NCI-H82 treated with DMSO at 0.1 percent for 48 hours (cell line): ENCODE measurements around the gene PHKG2.
A peak's percentile ranks its signal among the peaks of the same experiment; 100 is the strongest.

Experiments
- DNase-seq: peaks from one replicate; lab custom pipeline; 2025; ENCODE audit not compliant: unreplicated experiment; lab: John Stamatoyannopoulos, UW

The PHKG2 gene

DNA sequence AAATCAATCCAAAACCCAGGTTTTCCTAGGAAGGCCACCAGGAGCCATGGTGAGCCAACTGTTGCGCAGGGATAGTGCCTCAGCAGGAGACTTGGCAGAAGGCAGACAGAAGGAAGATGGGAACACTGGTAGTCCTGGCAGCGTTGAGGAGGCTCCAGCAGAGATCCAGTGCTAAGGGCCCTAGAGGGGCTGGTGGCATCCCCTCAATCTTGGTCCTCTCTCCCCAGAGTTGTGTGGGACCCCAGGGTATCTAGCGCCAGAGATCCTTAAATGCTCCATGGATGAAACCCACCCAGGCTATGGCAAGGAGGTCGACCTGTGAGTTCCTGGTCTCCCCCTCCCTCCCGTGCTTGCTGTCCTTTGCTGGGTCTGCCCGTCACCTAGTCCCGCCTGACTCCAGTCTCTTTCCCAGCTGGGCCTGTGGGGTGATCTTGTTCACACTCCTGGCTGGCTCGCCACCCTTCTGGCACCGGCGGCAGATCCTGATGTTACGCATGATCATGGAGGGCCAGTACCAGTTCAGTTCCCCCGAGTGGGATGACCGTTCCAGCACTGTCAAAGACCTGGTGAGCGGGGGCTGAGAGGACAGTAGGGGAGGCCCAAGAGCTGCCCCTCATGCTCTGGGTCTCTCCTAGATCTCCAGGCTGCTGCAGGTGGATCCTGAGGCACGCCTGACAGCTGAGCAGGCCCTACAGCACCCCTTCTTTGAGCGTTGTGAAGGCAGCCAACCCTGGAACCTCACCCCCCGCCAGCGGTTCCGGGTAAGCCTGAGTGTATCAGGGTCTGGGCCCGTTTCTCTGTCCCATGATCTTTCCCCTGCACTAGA lies 7.9 kb downstream of the PHKG2 start:
- DNase-seq, result no peak

DNA sequence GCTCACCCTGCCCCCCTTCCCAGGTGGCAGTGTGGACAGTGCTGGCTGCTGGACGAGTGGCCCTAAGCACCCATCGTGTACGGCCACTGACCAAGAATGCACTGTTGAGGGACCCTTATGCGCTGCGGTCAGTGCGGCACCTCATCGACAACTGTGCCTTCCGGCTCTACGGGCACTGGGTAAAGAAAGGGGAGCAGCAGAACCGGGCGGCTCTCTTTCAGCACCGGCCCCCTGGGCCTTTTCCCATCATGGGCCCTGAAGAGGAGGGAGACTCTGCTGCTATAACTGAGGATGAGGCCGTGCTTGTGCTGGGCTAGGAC lies 8.5 kb downstream of the PHKG2 start:
- DNase-seq, result no peak

DNA sequence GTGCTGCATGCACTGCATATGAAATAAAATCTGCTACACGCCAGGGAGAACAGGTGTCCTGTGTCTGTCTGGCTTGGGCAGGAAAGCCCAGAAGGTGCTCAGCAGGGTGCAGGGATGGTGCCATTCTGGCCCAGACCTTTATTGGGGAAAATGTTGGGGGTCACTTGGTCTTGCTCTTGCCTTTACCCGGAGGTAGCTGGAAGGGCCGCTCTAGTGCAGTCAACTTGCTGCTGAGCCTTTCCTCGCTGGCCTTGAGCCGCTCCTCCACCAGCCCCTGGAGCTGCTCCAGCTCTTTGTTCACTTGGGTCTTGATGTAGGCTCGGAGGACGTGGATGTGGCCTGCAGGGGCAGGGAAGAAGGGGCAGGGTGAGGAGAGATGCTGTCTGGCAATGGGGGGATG lies 9.1 kb downstream of the PHKG2 start:
- no peak for DNase-seq

DNA sequence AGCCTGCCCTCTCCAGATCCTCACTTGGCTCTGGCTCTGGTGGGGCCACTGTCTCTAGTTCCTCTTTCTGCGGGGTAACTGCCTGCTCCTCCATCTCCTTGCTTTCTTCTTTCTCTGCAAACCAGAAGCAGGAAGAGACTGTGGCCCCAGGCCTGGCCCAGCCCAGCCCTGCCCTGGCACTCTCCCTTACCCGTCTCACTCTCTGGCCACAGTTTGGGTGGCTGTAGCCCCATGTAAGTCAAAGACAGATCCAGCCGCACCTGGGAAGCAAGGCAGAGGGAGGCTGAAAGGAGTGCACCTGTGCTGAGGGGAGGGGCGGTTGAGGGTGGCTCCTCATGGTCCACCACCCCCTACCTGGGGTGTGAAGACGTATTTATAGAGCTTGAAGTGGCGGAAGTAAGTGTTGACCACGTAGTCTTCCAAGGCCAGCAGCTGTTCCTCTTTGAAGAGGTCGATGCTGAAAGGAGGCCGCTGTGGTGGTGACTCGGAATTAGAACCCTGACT lies 10.8 kb downstream of the PHKG2 start:
- no peak for DNase-seq

DNA sequence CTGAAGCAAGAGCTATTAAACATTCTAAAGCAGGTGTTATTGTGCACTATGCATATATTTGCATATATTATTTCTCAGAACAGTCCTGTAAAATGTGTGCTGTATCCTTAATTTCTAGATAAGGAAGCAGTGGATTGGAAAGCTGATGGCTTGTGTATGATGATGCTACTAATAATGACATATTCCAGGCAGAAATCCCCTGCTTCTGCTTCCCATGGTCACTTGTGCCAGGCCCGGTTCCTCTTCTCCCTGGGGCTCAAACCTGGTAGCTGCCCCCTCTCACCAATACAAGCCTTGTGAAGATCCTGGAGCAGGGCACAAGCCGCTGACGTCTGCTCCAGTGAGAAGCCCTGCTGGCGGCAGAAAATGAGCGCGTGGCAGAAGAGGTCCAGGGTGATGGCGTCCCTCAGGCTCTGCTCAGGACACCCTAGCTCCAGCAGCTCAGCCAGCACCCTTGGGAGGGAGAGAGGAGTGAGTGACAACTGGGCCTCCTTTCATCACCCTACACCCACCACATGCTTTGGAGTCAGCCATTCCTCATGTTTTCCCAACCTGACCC lies 11.9 kb downstream of the PHKG2 start:
- DNase-seq, result no peak

DNA sequence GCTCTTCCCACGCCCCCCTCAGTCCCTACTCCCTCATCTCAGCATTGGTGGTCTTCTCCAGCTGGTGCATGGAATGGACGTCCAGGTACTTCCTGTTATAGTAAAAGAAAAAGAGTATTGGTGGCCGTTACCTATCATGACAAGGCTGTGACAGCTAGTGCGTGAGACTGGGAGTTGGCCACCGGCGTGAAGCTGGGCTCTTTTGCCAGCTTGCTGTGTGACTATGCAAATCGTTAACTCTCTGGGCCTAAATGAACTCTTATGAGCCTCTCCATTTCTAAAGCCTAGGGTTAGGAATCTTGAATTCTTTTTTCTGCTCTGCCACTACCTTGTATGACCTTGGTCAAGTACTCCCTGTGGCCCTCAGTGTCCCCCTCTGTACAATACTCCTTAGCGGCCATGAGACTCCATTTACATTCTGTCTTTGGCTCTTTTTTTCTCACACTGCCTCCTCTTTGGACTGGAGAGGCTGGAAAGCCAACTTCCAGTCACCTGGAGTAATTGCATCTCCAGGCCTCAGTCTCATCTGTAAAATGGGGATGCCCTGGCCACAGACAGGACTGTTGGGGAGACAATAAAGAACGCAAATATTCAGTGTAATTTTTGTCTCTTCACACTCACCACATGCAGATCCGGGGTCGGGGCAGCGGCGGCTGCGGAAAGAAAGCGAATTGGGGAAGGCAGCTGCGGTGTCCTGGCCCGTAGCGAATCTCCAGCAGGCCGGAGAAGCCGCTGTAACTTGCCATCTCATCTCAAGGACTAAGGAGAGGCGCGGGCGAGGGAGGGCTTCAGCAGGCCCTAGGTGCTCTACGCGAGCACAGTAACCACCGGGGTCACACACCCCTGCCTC lies 12.6 kb downstream of the PHKG2 start:
- no peak for DNase-seq

DNA sequence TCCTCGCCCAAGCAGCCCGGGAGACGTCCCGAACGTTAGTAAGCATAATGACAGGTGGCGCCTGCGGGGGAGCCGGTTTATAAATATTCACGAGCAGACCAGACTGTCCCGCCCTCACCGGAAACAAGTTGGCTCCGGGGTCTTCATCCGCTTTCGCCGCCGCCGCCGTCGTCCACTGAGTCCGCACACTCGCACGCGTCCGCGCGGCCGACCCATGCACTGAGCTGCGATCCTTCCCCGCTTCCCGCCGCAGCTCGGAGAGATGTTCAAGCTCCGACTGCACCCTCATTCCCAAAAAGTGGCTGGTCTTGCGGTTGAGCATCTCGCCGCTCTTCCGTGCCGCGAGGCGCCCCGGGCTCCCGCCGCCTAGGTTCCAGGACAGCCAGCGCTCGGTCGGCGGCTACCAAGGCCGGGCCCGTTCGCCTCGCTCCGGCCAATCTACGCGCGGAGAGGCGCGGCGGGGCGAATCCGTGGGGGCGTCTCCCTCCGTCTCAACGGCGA lies 13.3 kb downstream of the PHKG2 start:
- no peak for DNase-seq

DNA sequence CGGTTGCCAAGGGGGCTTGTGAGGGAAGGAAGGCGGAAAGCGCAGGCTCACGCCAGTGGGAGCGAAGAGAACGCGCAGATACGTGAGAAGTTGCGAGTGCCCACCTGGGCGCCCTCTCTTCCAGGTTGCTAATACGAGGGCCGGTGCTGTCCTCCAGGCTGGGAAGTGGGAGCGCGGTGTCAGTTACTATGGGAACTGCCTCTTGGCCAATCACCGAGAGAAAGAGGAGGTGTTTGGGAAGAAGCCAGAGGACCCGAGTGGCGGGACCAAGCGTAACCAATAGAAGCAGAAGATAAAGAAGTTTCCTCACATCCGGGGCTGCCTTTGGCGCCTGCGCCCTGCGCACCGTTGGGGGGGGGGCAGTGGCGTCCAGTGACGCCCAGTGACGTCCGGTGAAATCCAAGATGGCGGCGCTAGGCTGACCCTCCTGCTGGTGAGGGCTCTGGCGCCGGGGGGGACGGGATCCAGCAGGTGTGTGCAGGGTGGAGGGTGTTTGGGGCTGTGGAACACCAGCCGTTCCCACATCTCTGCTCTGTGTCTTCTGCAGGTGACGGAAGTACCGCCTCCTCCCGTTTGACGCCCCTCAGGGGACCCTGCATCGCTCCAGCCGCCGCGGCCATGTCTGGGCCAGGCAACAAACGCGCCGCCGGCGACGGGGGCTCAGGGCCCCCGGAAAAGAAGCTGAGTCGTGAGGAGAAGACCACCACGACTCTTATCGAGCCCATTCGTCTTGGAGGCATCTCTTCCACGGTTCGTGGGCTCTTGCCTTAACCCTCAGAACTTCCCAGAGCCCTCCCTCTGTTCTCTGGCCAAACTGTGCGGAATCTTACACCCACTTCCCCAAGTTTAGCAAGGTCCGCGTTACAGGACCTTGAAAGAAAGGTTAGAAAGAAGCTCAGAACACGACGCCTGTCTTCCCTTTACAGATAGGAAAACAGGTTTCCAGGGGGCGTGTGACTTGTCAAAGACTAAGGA lies 14.0 kb downstream of the PHKG2 start, which contains the start of the genes CFAP119 and RNF40:
Gene CFAP119 (minus strand): TSS at position 135 of the 975 bp plus-strand sequence. CDS start 314 bp downstream, outside the sequence.
Gene RNF40 (plus strand): TSS at position 395 of the 975 bp plus-strand sequence. CDS start 224 bp downstream, at position 619.
- peak; percentile 93 for DNase-seq

DNA sequence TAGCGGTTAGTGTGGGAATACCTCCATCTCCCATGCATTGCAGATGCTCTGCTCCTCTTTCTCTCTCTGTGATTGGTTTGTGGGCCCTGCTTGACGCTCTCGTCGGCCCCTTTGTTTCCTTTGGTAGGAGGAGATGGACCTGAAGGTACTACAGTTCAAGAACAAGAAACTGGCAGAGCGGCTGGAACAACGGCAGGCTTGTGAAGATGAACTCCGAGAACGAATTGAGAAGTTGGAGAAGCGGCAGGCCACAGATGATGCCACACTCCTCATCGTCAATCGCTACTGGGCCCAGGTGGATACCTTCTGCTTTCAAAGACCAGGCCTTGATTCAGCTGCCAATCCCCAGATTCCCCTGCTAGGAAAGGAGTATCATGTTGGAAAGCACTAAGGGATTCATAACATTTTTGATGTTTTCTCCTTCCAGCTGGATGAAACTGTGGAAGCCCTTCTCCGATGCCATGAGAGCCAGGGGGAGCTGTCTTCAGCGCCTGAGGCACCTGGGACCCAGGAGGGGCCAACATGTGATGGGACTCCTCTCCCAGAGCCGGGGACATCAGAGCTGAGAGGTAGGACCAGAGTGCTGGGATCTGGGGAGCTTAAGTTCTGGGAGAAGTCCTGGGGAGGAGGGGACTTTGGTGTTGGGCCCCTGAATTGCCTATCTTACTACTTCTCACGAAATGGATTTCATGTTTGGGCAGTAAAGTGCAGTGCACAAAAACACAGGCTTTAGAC lies 14.9 kb downstream of the PHKG2 start:
- DNase-seq, result no peak

DNA sequence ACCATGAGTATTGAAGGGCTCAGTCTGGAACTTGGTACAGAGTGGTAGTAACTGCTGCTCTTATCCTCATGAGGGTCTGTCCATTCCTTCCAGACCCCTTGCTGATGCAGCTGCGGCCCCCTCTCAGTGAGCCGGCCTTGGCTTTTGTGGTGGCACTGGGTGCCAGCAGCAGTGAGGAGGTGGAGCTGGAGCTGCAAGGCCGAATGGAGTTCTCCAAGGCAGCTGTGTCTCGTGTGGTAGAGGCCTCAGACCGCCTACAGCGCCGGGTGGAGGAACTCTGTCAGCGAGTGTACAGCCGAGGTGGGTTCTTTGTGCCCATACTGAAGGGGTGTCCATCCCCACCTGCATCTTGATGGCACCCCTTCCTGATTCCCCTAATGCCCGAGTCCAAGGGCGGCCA lies 15.9 kb downstream of the PHKG2 start:
- no peak for DNase-seq

DNA sequence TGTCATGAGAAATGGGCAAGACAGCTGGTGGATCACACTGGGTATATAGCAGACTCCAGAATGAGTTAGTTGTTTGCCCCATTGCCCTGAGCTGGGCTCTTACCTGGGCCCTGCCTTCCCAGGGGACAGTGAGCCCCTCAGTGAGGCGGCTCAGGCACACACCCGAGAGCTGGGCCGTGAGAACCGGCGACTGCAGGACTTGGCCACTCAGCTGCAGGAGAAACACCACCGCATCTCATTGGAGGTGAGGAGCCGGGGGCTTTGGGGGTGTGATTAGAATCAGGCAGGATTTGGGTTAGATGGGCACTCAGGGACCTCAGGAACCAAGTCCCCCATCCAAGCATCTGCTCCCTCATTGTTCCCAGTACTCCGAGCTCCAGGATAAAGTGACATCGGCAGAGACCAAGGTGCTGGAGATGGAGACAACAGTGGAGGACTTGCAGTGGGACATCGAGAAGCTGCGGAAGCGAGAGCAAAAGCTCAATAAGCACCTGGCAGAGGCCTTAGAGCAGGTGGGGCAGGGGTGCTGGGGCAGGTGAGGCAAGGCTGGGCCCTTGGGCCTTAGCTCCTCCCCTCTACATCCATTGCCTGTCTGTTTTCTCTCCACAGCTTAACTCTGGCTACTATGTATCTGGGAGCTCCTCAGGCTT lies 16.7 kb downstream of the PHKG2 start:
- DNase-seq, result no peak

DNA sequence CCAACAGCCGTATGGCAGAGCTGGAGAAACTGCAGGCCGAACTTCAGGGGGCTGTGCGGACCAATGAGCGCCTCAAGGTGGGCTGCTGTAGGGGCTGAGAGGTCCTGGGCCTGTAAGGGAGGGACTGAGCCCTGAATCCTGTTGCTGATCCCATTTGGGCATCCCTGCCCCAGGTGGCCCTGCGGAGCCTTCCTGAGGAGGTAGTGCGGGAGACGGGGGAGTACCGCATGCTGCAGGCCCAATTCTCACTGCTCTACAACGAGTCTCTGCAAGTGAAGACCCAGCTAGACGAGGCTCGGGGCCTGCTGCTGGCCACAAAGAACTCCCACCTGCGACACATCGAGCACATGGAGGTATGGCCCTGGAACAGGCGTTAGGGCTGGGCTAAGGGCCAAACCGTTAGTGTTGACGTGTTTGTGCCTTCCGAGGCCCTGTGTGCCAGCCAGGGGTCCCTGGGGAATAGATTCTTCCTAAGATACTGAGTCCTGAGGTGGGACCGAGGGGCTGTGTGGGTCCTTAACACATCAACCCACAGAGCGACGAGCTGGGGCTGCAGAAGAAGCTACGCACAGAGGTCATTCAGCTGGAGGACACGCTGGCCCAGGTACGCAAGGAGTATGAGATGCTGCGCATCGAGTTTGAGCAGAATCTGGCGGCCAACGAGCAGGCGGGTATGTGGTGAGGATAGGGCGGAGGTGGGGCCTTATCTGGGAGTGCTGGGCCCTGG lies 18.1 kb downstream of the PHKG2 start:
- DNase-seq, result no peak

DNA sequence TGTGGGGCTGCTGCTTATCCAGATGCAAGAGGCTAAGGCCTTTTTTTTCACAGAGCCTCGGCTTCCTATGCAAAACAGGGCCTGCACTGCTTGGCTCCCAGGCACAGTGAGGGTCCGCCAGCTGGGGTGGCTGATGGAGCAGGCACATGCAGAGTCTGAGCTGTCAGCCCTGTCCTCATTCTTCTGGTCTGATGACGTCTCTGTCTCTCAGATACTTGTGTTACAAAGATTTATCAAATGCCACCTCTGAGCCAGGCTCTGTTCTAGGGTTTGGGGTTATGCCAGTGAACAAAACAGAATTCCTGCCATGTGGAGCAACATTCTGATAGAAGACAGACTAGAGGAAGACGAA lies 18.7 kb downstream of the PHKG2 start:
- no peak for DNase-seq

DNA sequence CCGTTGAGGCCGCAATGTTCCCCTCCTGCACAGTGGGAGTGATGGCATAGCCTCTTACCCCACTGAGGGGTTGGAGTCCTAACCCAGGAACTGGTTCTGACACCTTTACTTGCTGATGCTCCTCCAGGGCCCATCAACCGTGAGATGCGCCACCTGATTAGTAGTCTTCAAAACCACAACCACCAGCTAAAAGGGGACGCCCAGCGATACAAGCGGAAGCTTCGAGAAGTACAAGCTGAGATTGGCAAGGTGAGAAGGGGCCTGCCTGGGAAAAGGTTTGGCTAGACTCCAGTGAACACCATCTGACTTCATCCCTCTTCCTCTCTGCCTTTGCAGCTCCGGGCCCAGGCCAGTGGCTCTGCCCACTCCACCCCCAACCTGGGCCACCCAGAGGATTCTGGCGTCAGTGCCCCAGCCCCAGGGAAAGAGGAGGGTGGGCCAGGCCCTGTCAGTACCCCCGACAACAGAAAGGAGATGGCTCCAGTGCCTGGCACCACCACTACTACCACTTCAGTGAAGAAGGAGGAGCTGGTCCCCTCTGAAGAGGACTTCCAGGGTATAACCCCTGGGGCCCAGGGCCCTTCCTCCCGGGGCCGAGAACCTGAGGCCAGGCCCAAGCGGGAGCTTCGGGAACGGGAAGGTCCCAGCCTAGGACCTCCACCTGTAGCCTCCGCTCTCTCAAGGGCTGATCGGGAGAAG lies 19.7 kb downstream of the PHKG2 start:
- no peak for DNase-seq

DNA sequence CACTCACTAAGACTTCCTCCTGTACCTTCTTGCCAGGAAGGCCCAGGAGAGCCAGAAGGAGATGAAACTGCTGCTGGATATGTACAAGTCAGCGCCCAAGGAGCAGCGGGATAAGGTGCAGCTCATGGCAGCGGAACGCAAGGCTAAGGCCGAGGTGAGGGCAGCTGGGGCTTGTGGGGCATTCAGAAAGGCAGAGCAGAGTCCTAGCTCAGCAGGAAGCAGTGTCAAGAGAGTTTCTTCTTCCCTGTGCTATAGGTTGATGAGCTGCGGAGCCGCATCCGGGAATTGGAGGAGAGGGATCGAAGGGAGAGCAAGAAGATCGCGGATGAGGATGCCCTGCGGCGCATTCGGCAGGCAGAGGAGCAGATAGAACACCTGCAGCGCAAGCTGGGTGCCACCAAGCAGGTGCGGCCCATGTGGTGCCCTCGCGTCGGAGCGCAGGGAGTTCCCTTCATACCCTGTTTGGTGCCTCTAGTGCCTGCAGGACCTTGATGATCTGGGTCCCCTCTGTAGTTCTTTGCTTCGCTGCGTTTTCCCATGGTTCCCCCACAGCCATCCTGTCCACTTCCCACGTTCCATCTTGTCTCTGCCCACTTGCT lies 20.5 kb downstream of the PHKG2 start:
- DNase-seq, result no peak

DNA sequence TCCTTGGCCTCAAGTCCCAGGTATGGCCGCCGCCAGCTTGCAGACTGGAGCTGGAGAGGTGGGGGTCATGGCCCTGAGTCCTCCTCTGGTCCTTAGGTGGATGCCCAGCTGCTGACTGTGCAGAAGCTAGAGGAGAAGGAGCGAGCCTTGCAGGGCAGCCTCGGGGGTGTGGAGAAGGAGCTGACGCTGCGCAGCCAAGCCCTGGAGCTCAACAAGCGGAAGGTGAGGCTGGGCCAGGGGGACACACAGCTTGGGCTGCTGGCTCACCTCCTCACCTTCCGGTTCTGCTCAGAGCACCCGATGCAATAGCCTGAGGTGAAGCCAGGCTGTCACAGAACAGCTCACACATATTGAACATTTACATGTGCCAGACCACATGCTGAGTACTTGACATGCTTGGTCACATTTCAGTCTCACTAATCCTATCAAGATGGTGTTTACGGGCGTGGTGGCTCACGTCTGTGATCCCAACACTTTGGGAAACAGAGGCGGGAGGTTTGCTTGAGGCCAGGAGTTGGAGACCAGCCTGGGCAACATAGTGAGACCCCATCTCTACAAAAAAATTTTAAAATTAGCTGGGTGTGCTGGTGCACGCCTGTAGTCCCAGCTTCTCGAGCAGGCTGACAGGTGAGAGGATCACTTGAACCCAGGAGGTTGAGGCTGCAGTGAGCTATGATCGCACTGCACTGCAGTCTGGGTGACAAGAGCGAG lies 21.3 kb downstream of the PHKG2 start:
- DNase-seq, result no peak

DNA sequence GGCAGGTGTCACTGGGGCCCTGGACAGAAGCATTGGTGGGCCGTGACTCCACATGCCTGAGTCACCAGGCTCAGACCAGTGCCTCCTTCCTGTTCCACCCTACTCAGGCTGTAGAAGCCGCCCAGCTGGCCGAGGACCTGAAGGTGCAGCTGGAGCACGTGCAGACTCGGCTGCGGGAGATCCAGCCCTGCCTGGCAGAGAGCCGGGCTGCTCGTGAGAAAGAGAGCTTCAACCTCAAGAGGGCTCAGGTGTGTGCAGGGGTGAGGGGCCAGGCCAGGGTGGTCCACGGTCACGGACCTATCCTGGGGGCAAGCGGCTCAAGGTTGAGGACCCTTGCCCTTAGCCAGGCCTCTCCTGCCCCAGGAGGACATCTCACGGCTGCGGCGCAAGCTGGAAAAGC lies 23.5 kb downstream of the PHKG2 start:
- DNase-seq, result no peak
